ENCODE measurements around the gene SPG11.

DNA sequence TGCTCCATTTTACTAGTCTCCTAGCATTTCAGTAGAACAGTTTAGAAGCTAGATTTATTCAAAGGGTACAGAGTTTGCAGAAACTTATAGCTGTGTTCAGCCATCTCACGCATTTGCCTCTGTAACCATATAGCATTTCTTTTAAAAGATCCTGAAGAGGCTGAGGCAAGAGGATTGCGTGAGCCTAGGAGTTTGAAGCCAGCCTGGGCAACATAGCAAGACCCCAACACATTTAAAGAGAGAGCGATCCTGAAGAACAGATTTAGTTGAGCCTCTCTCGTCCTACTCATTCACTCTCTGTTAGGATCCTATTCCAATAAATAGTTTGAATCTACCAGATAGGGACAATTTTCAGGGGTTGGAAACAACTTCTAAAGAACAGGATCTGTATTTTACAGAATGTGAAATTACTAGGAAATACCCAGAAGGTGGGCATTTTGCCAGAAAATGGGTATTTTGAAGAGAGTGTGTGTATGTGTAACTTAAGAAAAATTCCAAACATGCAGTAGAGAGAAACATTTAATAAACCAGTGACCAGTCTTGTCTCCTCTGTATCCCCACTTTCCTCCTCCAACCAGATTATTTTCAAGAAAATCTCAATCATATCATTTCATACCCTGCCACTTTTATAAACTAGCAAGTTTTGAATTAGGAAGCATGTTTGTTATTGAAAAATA, 122.0 kb downstream of the SPG11 start:
- TF ChIP-seq, protein P1, sequence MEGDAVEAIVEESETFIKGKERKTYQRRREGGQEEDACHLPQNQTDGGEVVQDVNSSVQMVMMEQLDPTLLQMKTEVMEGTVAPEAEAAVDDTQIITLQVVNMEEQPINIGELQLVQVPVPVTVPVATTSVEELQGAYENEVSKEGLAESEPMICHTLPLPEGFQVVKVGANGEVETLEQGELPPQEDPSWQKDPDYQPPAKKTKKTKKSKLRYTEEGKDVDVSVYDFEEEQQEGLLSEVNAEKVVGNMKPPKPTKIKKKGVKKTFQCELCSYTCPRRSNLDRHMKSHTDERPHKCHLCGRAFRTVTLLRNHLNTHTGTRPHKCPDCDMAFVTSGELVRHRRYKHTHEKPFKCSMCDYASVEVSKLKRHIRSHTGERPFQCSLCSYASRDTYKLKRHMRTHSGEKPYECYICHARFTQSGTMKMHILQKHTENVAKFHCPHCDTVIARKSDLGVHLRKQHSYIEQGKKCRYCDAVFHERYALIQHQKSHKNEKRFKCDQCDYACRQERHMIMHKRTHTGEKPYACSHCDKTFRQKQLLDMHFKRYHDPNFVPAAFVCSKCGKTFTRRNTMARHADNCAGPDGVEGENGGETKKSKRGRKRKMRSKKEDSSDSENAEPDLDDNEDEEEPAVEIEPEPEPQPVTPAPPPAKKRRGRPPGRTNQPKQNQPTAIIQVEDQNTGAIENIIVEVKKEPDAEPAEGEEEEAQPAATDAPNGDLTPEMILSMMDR (IDR thresholded peaks at IDR 0.05) = no peak
- no peak for TF ChIP-seq EZH2 (IDR thresholded peaks at IDR 0.05; ENCODE audit: borderline replicate concordance, insufficient read depth, low read depth, low read length, poor library complexity, severe bottlenecking)
